Activated CD8-positive, alpha-beta memory T cell treated with anti-CD3 and anti-CD28 coated beads for 4 hours (primary cell): ENCODE measurements around the gene DPF3.
A peak's percentile ranks its signal among the peaks of the same experiment; 100 is the strongest.

Experiments
- DNase-seq, 2 donors: peaks; one replicate each; pipeline ENCODE4 v3.0.0-alpha.2; 2020; ENCODE audit warnings: low read depth in 2 of 2

Gene DPF3

DNA sequence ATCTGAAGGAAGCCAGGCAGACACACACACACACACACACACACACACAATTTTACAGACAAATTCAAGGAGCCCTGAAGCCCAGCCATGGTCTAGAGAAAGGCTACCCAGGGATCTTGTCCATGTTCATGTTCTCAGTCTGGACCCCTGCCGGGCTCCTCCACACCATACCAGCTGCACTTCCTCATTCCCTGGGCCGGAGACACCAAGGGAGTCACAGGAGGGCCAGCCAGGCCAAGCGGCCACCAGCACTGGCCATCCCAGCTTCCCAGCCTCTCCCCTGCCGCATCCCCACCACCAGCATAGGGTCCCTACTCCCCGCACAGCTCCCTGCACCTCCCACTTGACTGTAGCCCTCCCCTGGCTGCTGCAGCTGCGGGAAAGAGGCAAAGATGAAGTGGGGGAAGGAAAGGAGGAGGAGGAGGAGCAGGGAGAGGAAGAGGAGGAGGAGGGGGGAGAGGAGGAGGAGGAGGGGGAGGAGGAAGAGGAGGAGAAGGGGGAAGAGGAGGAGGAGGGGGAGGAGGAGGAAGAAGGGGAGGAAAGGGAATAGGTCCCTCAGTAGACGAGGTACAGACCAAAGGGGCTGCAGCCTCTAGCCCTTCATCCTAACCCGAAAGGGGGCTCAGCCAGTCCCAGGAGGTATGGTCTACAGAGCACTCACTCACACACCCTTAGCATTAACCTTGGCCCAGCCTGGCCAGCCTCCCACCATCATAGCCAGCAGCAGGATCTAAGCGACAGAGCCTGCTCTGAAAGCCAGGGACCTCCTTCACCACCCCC lies 293.2 kb downstream of the DPF3 start:
- no peak for DNase-seq

DNA sequence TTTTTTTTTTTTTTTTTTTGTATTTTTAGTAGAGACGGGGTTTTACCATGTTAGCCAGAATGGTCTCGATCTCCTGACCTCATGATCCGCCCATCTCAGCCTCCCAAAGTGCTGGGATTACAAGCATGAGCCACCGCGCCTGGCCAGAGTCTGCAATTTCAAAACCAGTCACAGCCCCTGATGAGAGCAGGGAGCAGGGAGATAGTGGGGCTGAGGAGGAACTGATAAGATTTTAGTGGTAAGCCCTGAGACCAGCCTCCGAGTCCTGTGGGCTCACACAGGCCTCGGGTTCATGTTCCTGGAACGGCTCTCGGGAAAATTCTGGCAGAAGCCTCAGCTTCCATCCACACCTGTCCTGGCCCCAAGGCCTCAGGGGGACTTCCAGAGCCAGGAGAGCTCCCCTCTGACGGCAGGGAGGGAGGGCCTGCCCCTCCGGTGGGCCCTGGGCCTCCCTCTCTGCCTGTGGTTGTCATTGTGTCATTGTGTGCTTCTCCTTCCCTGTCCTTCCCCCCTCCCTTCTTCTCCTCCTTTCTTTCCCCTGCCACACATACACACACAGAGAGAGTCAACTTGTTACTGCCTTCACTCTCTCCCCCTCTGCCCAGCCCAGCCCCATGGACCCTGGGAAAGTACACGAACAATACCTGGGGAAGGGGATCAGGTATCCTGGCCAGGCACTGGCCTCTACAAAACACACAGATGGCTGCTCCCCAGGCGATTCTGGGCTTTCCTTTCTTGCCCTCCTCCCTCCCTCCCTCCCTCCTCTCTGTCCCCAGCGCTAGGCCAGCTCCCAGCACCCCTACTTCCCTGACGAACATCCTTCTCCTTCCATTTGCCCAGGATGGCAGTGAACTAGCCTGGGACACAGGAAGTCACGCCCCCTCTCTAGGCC lies 294.1 kb downstream of the DPF3 start:
- DNase-seq, result no peak

DNA sequence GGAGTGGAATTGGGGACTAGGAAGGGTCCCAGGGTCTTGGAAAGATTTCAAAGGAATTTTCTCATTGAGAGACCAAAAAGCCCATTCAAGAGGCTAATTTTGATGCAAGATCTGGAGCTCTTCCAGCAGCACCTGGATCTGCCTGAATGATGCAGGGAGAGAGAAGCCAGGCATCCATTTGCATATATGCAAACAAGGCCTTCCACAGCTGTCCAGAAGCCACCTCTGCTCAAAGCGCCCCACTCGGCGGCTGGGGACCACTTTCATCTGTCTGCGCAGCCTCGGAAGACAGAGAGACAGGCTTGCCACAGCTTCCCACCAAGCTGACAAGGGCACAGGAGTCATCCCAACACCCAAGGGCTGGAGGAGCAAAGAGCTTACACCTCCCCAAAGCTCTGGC lies 295.6 kb downstream of the DPF3 start:
- DNase-seq, result no peak

DNA sequence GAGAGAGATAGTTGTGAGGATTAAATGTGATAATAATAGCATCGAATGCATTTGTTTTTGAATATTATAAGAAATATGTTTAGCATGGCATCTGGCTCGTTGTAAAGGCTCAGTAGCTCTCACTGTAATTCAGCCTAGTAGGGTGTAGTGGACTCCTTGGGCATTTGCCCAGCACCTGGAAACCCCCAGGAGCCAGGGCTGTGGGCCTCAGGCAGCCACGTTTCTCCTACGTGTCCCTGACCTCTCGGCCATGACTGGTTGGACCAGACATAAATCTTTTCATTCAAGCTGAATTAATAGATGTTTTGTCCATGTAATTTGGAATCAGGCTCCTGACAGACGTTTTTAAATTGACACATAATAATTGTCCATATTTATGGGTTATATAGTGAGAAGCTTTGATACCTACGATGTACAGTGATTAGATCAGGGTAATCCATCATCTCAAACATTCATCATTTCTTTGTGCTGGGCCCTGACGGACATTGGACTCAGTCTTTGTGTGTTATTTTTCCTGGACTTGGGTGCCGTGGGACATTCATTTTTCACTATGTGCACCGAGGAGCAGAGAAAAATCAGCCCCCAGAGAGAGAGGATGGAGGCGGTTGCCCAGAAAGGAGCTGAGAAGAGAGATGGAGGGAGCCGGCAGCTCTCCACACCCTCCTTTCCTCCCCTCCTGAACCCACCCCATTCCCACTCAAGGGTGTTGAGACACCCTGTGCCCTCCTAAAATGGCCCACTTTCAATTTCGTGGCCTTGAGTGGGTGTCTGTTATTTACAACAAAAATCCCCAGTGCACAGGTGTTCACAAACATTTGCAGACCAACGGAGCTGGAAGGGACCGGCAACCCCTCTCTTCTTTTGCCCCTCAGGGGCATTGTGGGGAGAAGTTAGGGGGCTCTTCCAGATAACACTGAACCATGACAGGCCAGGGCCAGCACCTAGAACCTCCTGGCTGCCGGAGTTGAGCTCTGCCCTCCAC lies 296.4 kb downstream of the DPF3 start:
- DNase-seq, result no peak

DNA sequence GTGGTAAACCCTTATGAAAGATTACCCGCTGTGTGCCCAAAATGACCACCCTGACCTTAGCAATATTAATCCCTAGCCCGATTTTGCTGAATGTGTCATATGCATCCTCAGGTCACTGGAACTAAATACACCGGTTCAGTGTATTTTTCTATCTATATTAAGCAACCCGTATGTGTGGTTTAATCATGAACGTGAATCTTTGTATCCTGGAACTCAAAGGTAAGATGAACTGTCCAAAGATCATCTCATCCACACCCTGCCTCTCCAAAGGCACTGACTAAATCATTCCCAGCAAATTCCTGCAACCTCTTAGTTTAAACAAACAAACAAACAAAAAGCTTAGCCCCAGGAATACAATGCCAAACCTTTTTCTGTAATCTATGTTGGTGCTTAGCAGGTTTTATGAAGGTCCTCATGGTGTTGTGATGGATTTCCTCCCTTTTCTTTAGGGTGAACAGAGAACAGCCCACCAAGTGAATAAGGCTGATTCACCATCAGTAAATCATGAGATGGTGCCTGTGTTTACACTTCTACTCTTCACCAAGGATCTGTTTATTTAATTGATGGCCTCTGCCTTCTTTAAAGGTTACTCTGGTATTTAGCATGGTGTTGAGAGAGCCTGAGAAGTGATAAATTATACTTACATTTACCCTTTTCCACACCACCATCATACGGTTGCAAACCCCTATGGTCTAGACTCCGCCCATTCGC lies 298.6 kb downstream of the DPF3 start:
- DNase-seq, result no peak

DNA sequence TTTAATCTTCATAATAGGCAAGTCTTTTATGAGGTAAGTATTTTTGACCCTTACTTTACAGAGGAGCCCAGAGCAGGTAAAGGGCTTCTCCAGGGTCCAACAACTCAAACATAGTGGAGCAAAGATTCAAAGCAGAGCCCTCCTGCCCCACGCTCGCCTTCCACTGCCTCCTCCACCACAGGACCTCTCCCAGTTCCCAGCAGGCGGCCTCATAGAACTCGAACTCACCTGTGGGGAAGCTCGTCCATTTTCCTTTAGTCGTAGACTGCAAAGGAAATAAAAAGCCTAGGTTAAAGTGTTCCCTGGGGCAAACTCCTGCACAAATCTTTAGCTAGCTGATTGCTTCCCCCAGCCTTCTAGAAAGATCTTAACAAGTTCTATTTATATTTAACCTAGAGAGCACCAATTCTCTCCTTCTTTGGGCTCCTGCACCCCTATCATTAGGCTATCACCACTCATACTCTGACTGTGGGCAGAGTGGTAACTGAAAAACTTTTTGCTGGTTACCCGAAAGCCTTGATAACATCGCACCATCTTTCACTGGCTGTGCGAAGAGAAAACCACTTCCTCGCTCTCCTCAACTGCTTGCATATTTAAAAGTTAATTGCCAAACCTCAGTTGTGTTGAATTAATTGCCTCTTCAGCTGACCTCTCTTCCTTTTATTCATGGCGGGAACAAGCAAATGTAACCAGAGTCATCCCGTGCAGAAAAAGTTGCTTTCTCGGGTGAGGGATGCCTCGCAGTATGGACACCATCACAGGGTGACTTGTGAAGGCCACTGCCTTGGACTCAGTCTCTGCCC lies 299.6 kb downstream of the DPF3 start:
- DNase-seq, result peak in 1 of 2 donors; percentile 10

DNA sequence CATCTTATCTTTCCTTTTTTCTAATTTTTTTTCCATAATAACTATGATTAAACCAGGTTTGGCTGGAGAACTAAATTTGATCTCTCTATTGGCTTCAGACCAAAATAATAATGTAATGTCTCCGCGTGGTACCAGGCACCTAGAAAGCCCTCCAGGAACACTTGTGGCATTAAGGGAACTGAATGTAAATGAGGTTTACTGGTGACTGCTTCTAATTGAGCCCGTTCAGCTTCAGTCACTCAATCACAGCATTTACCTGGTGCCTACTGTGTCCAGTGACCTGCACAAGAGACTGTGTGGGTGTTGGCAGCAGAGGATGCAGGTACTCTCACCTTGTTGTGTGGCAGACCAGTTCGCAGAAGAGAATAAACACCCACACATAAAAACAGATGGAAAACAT lies 302.5 kb downstream of the DPF3 start:
- no peak for DNase-seq

DNA sequence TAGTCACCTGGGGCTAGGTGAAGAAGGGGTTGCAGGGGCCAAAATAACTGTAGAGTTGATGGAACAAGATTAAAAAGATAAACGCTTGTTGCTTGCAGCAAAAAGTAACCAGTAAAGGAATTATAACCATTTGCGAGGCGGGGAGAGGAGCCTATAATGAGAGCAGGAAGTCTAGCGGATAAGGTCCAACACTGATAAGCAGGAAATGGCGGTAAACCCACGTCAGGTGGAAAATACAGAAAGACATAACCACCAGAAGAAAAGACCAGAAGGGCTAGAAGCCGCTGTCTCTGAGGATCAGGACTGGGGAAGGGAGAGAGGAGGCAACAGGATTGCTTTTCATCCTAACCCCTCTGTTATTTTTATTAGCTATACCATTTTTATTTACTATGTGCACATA lies 303.3 kb downstream of the DPF3 start:
- DNase-seq, result peak in 1 of 2 donors; percentile 3

DNA sequence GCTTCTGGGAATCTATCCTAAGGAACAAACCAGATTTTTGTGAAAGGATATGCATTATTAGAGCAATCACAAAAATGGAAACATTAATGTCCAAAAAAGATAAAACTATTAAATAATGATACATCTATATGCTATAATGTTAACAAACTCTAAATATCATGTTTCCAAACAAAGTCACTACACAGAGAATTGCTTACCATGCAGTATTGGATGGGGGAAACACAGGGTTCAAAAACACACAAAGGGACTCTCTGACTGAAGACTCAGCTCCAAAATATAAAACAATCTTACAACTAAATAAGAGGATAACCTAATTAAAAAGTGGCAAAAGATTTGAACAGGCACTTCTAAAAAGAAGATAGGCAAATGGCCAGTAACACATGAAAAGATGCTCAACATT lies 304.2 kb downstream of the DPF3 start:
- DNase-seq, result no peak

DNA sequence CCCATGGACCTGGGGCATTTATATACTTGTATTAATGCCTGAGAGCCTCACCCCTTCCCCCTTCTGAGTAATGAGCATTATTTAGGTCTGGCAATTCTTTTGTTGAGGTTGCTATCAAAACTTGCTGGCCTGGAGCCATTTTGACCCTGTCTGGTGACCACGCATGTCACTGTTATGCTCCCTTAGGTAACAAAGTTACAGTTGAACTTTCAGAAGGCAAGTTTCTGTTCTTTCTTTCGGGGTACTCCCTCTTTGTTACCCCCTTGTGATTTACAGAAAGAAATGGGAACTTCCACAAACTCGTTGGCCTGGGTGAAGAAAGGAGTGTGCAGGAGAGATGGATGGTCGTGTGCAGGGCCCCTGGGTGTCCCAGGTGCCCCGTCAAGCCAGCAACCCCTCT lies 305.4 kb downstream of the DPF3 start:
- DNase-seq, result no peak

DNA sequence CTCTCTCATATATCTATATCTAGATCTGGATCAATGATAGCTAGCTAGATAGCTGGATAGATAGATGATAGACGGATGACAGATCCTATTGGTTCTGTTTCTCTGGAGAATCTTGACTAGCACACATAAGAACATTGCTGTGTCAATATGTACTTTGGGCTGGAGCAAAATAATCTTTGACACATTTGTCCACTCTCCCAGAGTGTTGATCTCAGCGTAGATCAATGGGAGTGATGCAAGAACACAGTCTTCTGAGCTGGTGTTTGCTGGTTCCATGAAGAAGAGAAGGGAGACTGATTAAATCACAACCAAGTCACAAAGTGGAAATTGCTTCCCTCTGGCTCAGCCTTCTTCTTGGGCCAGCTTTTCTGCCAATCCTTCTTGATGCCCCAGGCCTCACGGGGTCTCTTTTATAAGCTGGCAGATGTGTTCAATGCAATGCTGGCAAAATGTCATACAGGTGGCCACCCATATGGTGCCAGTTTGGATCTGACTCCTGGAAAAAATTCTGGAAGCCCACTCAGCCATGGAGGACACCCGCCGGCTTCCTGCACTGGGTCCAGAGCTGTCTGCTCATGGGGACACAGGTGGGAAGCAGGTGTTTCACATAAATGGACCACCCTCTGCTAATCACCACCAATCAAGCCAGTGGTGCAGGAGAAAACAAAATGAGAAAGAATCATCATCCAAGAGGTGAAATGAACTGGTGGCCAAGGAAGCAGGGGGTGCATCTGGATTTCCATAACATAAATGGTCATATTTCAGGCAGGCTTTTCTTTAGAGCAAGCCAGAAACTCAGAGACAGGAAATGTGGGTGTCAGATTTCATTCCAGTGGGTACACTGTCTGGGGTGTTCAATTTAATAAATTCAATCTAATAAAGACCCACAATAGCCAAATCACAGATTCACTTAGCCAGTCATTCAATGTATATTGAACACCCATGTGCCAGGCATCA lies 310.3 kb downstream of the DPF3 start:
- DNase-seq, result no peak

DNA sequence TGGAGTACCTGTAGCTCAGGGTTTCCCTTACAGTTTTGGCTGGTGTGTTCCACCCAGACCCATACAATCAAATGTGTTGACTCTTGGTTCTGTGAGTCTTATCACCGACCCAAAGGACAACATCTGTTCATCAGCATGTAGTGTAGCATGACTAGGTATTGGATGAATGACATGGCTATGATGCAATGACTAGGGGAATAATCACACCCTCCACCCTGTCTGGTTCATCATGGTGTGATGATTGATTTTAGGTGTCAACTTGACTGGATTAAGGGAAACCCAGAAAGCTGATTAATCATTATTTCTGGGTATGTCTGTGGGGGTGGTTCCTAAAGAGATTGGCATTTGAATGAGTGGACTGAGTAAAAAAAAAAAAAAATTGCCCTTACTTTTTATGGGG lies 311.3 kb downstream of the DPF3 start:
- no peak for DNase-seq

DNA sequence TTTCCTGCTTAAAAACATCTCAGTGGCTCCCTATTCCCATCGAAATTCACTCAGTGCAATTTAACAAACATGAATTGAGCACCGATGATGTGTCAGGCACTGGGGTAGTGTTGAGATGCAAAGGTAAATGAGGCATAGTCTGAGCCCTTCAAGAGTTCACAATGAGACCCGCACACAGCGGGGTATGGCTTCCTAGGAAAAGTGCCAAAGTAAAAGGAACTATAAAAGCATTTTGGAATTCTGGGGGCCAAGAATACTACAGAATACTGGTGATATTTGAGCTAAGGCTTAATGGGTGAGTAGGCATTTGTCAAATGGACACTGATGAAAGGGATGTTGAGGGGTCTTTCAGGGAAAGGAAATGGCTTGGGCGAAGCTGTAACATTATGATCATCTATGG lies 315.4 kb downstream of the DPF3 start:
- DNase-seq, result no peak

DNA sequence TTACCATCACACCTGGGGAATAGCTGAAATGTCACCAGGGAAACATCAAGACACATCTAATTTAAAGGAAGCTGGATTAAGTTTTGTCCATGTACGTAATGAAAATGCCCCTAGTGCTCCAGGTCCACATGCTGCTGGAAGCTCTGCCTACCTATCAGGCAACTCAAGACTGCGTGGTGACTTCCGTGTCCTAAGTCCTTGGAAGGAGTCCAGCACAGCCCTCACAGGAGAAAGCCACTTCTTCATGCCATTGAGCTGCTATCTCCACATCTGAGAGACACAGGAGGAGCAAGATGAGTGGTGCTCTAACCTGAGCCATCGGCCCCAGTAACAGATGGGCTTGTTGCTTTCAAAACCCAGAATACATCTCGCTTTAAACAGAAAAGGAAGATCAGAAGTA lies 316.4 kb downstream of the DPF3 start:
- DNase-seq, result no peak

DNA sequence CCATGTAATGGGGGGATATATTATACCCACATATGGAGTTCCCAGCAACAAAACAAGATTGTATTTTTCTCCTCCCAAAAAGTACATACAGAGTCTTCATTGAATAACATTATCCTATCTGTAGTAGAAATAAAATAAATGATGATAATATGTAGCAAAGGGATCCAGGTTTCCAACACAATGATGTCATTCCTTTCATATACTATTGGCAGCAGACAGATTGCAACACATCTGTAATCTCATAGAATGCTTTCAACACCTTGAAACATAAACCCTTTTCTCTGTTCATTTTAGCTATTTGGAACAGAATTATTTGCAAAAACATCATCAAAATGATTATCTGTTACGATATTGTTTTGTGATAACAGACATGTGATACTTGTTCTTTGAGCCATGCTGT lies 317.6 kb downstream of the DPF3 start:
- no peak for DNase-seq

DNA sequence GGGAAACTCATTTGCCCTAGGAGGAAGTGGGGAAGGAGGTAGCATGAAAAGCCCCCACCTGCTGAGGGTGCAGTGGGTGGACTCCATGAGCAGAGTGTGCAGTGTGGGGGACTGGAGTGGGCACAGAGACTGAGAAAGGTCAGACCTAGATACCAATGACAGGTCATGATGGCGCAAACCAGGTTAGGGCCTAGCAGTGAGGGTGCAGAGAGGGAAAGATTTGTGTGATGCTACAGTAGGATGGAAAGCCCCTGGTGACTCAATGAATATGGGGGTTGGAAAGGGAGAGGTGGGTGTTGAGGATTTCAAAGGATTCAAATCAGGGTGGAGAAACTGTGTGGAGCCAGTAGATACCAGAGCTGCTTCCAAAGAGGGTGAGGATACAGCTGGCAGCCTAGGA lies 319.2 kb downstream of the DPF3 start:
- DNase-seq, result no peak

DNA sequence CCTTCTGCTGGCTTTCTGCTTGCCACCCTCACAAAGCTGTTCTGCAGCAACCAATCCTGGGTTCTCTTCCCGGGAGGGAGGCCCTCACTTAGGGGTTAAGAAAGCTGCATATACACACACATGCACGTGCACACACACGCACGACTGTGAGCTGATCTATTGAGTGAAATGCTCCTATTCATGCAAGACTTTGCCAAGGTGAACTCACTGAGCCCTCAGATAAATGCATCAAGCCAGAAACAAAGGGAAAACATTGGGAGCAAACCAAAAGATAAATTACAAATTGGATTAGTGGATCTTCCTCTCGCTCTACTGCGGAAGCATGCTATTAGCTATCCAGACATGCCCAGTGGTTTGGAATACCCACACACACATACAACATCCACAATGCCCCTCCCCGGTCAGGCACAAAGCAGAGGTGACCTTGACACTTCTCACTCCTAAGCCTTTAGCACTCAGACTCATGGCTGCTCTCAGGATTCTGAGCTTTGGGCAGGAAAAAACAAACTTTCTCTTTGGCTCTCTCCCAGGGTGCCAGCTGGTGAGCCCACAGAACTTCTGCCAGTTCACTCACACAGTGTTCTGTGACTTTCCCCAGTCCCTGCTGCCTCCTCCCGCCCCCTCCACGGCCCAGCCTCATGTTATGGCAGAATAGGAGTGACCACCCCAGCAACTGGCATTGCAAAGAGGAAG lies 320.0 kb downstream of the DPF3 start:
- no peak for DNase-seq
